DND-41 (cell line): Measurements from ENCODE around the gene GALNT13.
A peak's percentile ranks its signal among the peaks of the same experiment; 100 is the strongest.

ENCODE experiments used
- ATAC-seq: fragments of 200-7000 bp; cut with Tn5 transposase; 3 replicates; pipeline ENCODE4 v1.9.1; 2021; ENCODE audit warnings: low read depth; ENCODE audit not compliant: insufficient read depth
- DNase-seq: peaks from one replicate; pipeline ENCODE4 v3.0.0-alpha.2; 2020
- H2AFZ ChIP-seq: 2 replicates; pipeline ENCODE4 v1.6.0; 2012; ENCODE audit warnings: low read depth, low read length
- H3K27ac ChIP-seq: 2 replicates; pipeline ENCODE4 v1.5.1; 2012; ENCODE audit warnings: low read length, inconsistent platforms
- H3K27me3 ChIP-seq: fragments of 200-600 bp; sonication (generic); 2 replicates; pipeline ENCODE4 v1.6.0; 2012; ENCODE audit warnings: low read length, mild to moderate bottlenecking, inconsistent platforms; ENCODE audit not compliant: insufficient read depth, poor library complexity
- H3K36me3 ChIP-seq: 2 replicates; pipeline ENCODE4 v1.5.1; 2012; ENCODE audit warnings: low read length, inconsistent platforms; ENCODE audit not compliant: insufficient read depth
- H3K4me1 ChIP-seq: 2 replicates; pipeline ENCODE4 v1.5.1; 2012; ENCODE audit warnings: mild to moderate bottlenecking, low read length; ENCODE audit not compliant: insufficient read depth
- H3K4me2 ChIP-seq: 2 replicates; pipeline ENCODE4 v1.6.0; 2012; ENCODE audit warnings: mild to moderate bottlenecking, moderate library complexity, low read length, inconsistent platforms; ENCODE audit not compliant: insufficient read depth
- H3K4me3 ChIP-seq, 2 experiments: fragments of 200-600 bp in 1 of 2; shearing (Covaris generic) in 1 of 2; 2 replicates each; pipeline ENCODE4 v1.5.1; 2012 to 2016; ENCODE audit warnings: inconsistent platforms in 2 of 2, low read length in 2 of 2, mild to moderate bottlenecking in 2 of 2, low read depth in 1 of 2, moderate library complexity in 1 of 2
- H3K79me2 ChIP-seq: 2 replicates; pipeline ENCODE4 v1.6.0; 2012; ENCODE audit warnings: low read length, inconsistent platforms; ENCODE audit not compliant: insufficient read depth
- H3K9ac ChIP-seq: 2 replicates; pipeline ENCODE4 v1.6.0; 2012; ENCODE audit warnings: low read depth, mild to moderate bottlenecking, inconsistent platforms, low read length, moderate library complexity
- H3K9me3 ChIP-seq: 2 replicates; pipeline ENCODE4 v1.5.1; 2012; ENCODE audit warnings: low read length, moderate library complexity, mild to moderate bottlenecking, inconsistent platforms; ENCODE audit not compliant: insufficient read depth, severe bottlenecking
- H4K20me1 ChIP-seq: 2 replicates; pipeline ENCODE4 v1.6.0; 2012; ENCODE audit warnings: low read length; ENCODE audit not compliant: insufficient read depth
- CTCF ChIP-seq: IDR thresholded peaks from 2 replicates; pipeline ENCODE4 v1.5.1; 2012; ENCODE audit warnings: borderline replicate concordance, low read length, moderate library complexity, mild to moderate bottlenecking; ENCODE audit not compliant: poor library complexity, severe bottlenecking; ENCODE audit errors: extremely low read depth
- EZH2 ChIP-seq: IDR thresholded peaks from 3 replicates; pipeline ENCODE4 v1.6.1; 2012; ENCODE audit warnings: borderline replicate concordance, low read depth, mild to moderate bottlenecking, moderate library complexity, low read length, inconsistent platforms; ENCODE audit not compliant: severe bottlenecking

Gene GALNT13

DNA sequence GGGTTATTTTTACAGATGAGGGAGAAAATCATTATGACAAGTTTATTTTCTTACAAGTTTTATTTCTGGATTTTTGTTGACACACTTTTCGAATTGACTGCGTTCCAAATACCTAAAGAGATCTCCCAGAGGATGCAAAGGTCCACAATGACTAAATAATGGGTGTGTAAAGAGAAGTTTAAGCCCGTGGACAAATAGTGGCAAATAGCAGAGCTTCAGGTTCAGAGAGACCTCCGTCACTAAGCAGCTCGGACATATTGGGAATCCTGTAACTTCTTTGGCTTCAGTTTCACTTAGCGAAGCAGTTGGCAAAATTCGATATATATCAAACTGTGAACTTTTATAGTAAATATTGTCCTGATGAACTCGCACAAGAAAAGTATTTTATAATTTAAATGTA, 556.3 kb downstream of the GALNT13 start:
- Histone ChIP-seq H3K27me3 (no peaks in the 10 kb centered on the region), H4K20me1 (no peaks in the 10 kb centered on the region), H3K27ac (no peak overlapping the region), H3K9ac (no peak overlapping the region), H3K4me2 (no peak overlapping the region), H3K36me3 (no peaks in the 10 kb centered on the region), H3K9me3 (no peaks in the 10 kb centered on the region), H3K4me3 (no peak overlapping the region), H3K79me2 (no peaks in the 10 kb centered on the region), H2AFZ (no peak overlapping the region), H3K4me1 (no peaks in the 10 kb centered on the region)
- no peak for TF ChIP-seq EZH2
- TF ChIP-seq CTCF: no peak
- DNase-seq (no peak), ATAC-seq (no peak)

DNA sequence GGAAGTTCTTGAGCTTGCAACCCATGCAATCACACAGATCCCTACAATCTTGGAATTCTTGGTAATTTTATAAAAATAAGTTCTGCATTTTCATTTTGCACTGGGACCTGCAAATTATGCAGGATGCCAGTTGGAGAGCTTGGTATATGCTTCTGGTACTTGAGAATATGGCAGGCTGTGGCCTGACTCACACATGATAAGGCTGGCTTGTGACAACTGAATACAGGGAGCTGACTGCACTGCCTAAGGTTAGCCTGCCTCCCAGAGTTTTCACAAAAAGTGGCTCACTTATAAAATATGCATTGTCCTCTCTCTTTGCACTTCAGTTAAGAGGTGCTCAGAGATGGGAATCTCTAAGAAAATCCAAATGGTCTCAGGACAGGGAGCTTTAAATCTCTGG, 561.3 kb downstream of the GALNT13 start:
- no peak overlapping the region for H3K4me3 ChIP-seq
- H4K20me1 ChIP-seq: no peaks in the 10 kb centered on the region
- H3K79me2 ChIP-seq: no peaks in the 10 kb centered on the region
- no peak overlapping the region for H3K4me2 ChIP-seq
- no peaks in the 10 kb centered on the region for H3K4me1 ChIP-seq
- no peak overlapping the region for H3K27ac ChIP-seq
- ATAC-seq (no peak), DNase-seq (no peak)
- H3K27me3 ChIP-seq: no peaks in the 10 kb centered on the region
- H3K36me3 ChIP-seq: no peaks in the 10 kb centered on the region
- TF ChIP-seq CTCF: no peak
- no peak for TF ChIP-seq EZH2
- H2AFZ ChIP-seq: no peak overlapping the region
- no peaks in the 10 kb centered on the region for H3K9me3 ChIP-seq
- no peak overlapping the region for H3K9ac ChIP-seq

DNA sequence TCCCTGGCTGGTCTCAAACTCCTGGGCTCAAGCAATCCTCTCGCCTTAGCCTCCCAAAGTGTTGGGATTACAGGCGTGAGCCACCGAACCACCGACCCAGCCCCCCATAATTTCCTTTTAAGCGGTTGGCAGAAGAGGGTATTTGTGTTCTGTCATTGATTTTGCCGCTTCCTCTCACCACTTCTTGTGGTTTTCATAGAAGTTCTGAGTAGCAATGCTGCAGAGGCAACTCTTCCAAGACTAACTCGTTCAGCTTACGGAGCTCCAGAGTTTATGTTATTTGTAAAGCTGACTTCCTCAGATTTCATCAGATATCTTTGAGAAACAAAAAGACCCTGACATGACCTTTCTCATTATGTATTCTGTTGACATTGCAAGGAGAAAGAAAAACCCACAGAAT, 565.4 kb downstream of the GALNT13 start:
- H3K27ac ChIP-seq: no peak overlapping the region
- H3K4me3 ChIP-seq: no peak overlapping the region
- peak; percentile 23 for DNase-seq
- ATAC-seq: peak; percentile 68
- H3K9me3 ChIP-seq: no peaks in the 10 kb centered on the region
- H3K79me2 ChIP-seq: no peaks in the 10 kb centered on the region
- TF ChIP-seq EZH2 (no peak), CTCF (no peak)
- H2AFZ ChIP-seq: no peak overlapping the region
- H3K4me2 ChIP-seq: no peak overlapping the region
- no peaks in the 10 kb centered on the region for H3K4me1 ChIP-seq
- no peak overlapping the region for H3K9ac ChIP-seq
- no peaks in the 10 kb centered on the region for H4K20me1 ChIP-seq
- H3K36me3 ChIP-seq: no peaks in the 10 kb centered on the region
- no peaks in the 10 kb centered on the region for H3K27me3 ChIP-seq

DNA sequence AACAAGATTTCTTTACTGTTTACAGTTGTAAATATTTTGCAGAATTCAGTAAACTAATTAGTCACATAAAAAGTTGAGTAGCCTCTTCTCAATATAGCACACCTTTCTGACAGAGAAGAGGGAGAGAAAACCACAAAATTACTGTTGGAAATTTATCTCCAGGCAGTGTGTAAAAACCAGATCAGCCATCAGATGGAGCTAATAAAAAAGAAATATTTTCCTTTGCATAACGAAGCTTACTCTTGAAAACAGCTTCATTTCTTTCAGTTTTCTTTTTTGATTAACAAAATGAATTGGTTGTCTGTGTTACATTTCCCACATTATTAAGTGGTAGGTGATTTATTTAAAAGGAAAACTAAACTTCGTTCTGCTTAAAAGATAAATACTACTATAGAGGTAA, 567.4 kb downstream of the GALNT13 start:
- ATAC-seq (no peak), DNase-seq (no peak)
- H3K79me2 ChIP-seq: no peaks in the 10 kb centered on the region

More for the DNA sequence above, 567.4 kb downstream of the GALNT13 start:
- no peak overlapping the region for H3K27ac ChIP-seq
- H3K4me1 ChIP-seq: no peaks in the 10 kb centered on the region
- no peak overlapping the region for H3K4me2 ChIP-seq
- no peak overlapping the region for H2AFZ ChIP-seq
- H3K27me3 ChIP-seq: no peaks in the 10 kb centered on the region
- no peak overlapping the region for H3K9ac ChIP-seq
- TF ChIP-seq EZH2 (no peak), CTCF (peak; percentile 23)
- H3K9me3 ChIP-seq: no peaks in the 10 kb centered on the region
- H3K36me3 ChIP-seq: no peaks in the 10 kb centered on the region
- H4K20me1 ChIP-seq: no peaks in the 10 kb centered on the region
- H3K4me3 ChIP-seq: no peak overlapping the region
